HEK293 (cell line): ENCODE measurements around the gene SMC3.

ENCODE experiments used
- AEBP2 ChIP-seq: fragments of 450-650 bp; formaldehyde crosslinking; IDR thresholded peaks from 2 replicates; pipeline ENCODE4 v1.5.1; 2016; ENCODE audit warnings: missing biosample characterization, missing genetic modification characterization, borderline replicate concordance
- GFI1B ChIP-seq: fragments of 450-650 bp; formaldehyde crosslinking; IDR thresholded peaks from 2 replicates; pipeline ENCODE4 v1.5.1; 2016; ENCODE audit warnings: missing biosample characterization, missing genetic modification characterization
- IKZF3 ChIP-seq: fragments of 450-650 bp; IDR thresholded peaks from 2 replicates; pipeline ENCODE4 v1.5.0; 2018; ENCODE audit warnings: missing biosample characterization, mild to moderate bottlenecking, missing genetic modification characterization, moderate library complexity
- KLF17 ChIP-seq: fragments of 450-650 bp; formaldehyde crosslinking; IDR thresholded peaks from 2 replicates; pipeline ENCODE4 v1.5.1; 2016; ENCODE audit warnings: missing biosample characterization, missing genetic modification characterization
- OSR2 ChIP-seq: fragments of 450-650 bp; formaldehyde crosslinking; IDR thresholded peaks from 2 replicates; pipeline ENCODE4 v1.5.1; 2016; ENCODE audit warnings: missing biosample characterization, missing genetic modification characterization
- SP3 ChIP-seq: fragments of 450-650 bp; formaldehyde crosslinking; IDR thresholded peaks from 2 replicates; pipeline ENCODE4 v1.5.1; 2016; ENCODE audit warnings: missing biosample characterization, missing genetic modification characterization
- TRIM28 ChIP-seq: IDR thresholded peaks from 2 replicates; pipeline ENCODE4 v1.6.1; 2011; ENCODE audit warnings: low read length, control low read depth, borderline replicate concordance
- ZBTB17 ChIP-seq: fragments of 450-650 bp; formaldehyde crosslinking; IDR thresholded peaks from 2 replicates; pipeline ENCODE4 v1.5.1; 2016; ENCODE audit warnings: missing biosample characterization, missing genetic modification characterization
- ZEB2 ChIP-seq: fragments of 450-650 bp; formaldehyde crosslinking; IDR thresholded peaks from 2 replicates; pipeline ENCODE4 v1.5.1; 2016; ENCODE audit warnings: missing biosample characterization, missing genetic modification characterization
- ZNF10 ChIP-seq: fragments of 450-650 bp; formaldehyde crosslinking; IDR thresholded peaks from 2 replicates; pipeline ENCODE4 v1.5.1; 2017; ENCODE audit warnings: missing biosample characterization, missing genetic modification characterization
- ZNF138 ChIP-seq: fragments of 450-650 bp; formaldehyde crosslinking; IDR thresholded peaks from 2 replicates; pipeline ENCODE4 v1.5.1; 2016; ENCODE audit warnings: missing biosample characterization, missing genetic modification characterization, borderline replicate concordance
- ZNF140 ChIP-seq: fragments of 450-650 bp; formaldehyde crosslinking; IDR thresholded peaks from 2 replicates; pipeline ENCODE4 v1.5.1; 2016; ENCODE audit warnings: missing biosample characterization, missing genetic modification characterization
- ZNF174 ChIP-seq: fragments of 450-650 bp; formaldehyde crosslinking; IDR thresholded peaks from 2 replicates; pipeline ENCODE4 v1.5.0; 2017; ENCODE audit warnings: missing biosample characterization, mild to moderate bottlenecking, missing genetic modification characterization
- ZNF202 ChIP-seq: fragments of 450-650 bp; formaldehyde crosslinking; IDR thresholded peaks from 2 replicates; pipeline ENCODE4 v1.5.1; 2016; ENCODE audit warnings: missing biosample characterization, missing genetic modification characterization, borderline replicate concordance
- ZNF239 ChIP-seq: fragments of 450-650 bp; formaldehyde crosslinking; IDR thresholded peaks from 2 replicates; pipeline ENCODE4 v1.5.1; 2016; ENCODE audit warnings: missing biosample characterization, missing genetic modification characterization
- ZNF311 ChIP-seq: fragments of 450-650 bp; formaldehyde crosslinking; IDR thresholded peaks from 2 replicates; pipeline ENCODE4 v1.5.1; 2017; ENCODE audit warnings: missing biosample characterization, missing genetic modification characterization, borderline replicate concordance
- ZNF449 ChIP-seq: fragments of 450-650 bp; formaldehyde crosslinking; IDR thresholded peaks from 2 replicates; pipeline ENCODE4 v1.5.1; 2017; ENCODE audit warnings: missing biosample characterization, mild to moderate bottlenecking, missing genetic modification characterization, moderate library complexity
- ZNF473 ChIP-seq: fragments of 450-650 bp; formaldehyde crosslinking; IDR thresholded peaks from 2 replicates; pipeline ENCODE4 v1.5.1; 2017; ENCODE audit warnings: missing biosample characterization, missing genetic modification characterization
- ZNF48 ChIP-seq: fragments of 450-650 bp; formaldehyde crosslinking; IDR thresholded peaks from 2 replicates; pipeline ENCODE4 v1.5.1; 2016; ENCODE audit warnings: missing biosample characterization, missing genetic modification characterization
- ZNF513 ChIP-seq: fragments of 450-650 bp; IDR thresholded peaks from 2 replicates; pipeline ENCODE4 v1.5.1; 2018; ENCODE audit warnings: missing biosample characterization, missing genetic modification characterization
- ZNF561 ChIP-seq: fragments of 450-650 bp; IDR thresholded peaks from 2 replicates; pipeline ENCODE4 v1.5.1; 2018; ENCODE audit warnings: missing biosample characterization, missing genetic modification characterization, borderline replicate concordance
- ZNF645 ChIP-seq: fragments of 450-650 bp; formaldehyde crosslinking; IDR thresholded peaks from 2 replicates; pipeline ENCODE4; 2016; ENCODE audit warnings: missing biosample characterization, missing genetic modification characterization
- ZNF704 ChIP-seq: fragments of 450-650 bp; formaldehyde crosslinking; IDR thresholded peaks from 2 replicates; pipeline ENCODE4 v1.5.1; 2016; ENCODE audit warnings: missing biosample characterization, missing genetic modification characterization
- ZNF768 ChIP-seq: fragments of 450-650 bp; formaldehyde crosslinking; IDR thresholded peaks from 2 replicates; pipeline ENCODE4 v1.5.1; 2018; ENCODE audit warnings: missing biosample characterization, mild to moderate bottlenecking, missing genetic modification characterization
- ZNF776 ChIP-seq: fragments of 450-650 bp; formaldehyde crosslinking; IDR thresholded peaks from 2 replicates; pipeline ENCODE4 v1.5.0; 2017; ENCODE audit warnings: missing biosample characterization, missing genetic modification characterization, borderline replicate concordance
- ZSCAN18 ChIP-seq: fragments of 450-650 bp; formaldehyde crosslinking; IDR thresholded peaks from 2 replicates; pipeline ENCODE4 v1.5.1; 2016; ENCODE audit warnings: missing biosample characterization, missing genetic modification characterization
- ZSCAN4 ChIP-seq: fragments of 450-650 bp; formaldehyde crosslinking; IDR thresholded peaks from 2 replicates; pipeline ENCODE4 v1.5.1; 2017; ENCODE audit warnings: missing biosample characterization, missing genetic modification characterization

The SMC3 gene

GRCh38 chr10:110530131-110530831 lies 37.2 kb upstream of the SMC3 start (continued):
- no peak for TF ChIP-seq ZNF239 (tag by site-specific recombination)
- TF ChIP-seq ZNF561 (tag by site-specific recombination): peak; percentile 82
- peak; percentile 79; the same call in 1 of the 2 replicates for TF ChIP-seq ZNF449 (tag by site-specific recombination)
- peak; percentile 87; the same call in 1 of the 2 replicates for TF ChIP-seq KLF17 (tag by site-specific recombination)
- TF ChIP-seq ZSCAN4 (tag by site-specific recombination): no peak
- no peak for TF ChIP-seq ZNF704
- TF ChIP-seq ZNF768 (tag by site-specific recombination): no peak
- TF ChIP-seq TRIM28: no peak
- TF ChIP-seq ZNF48: no peak
- peak; percentile 69 for TF ChIP-seq ZNF10 (tag by site-specific recombination)
- peak; percentile 73 for TF ChIP-seq ZEB2 (tag by site-specific recombination)
- no peak for TF ChIP-seq ZNF311 (tag by site-specific recombination)
- TF ChIP-seq ZNF776 (tag by site-specific recombination): no peak
- no peak for TF ChIP-seq ZNF202
- TF ChIP-seq AEBP2: no peak
- TF ChIP-seq ZNF645 (tag by site-specific recombination): no peak
- peak; percentile 94 for TF ChIP-seq SP3
- peak; percentile 93 for TF ChIP-seq ZBTB17 (tag by site-specific recombination)
- TF ChIP-seq OSR2: no peak
- TF ChIP-seq ZNF138 (tag by site-specific recombination): no peak
- no peak for TF ChIP-seq ZNF140 (tag by site-specific recombination)
- no peak for TF ChIP-seq ZNF174 (tag by site-specific recombination)
- no peak for TF ChIP-seq GFI1B
- no peak for TF ChIP-seq ZSCAN18 (tag by site-specific recombination)
- no peak for TF ChIP-seq ZNF473
- TF ChIP-seq IKZF3 (tag by site-specific recombination): peak; percentile 89
- no peak for TF ChIP-seq ZNF513 (tag by site-specific recombination)
